Ishikawa (cell line): ENCODE measurements around the gene CD36.

Experiments used
- CEBPB ChIP-seq: IDR thresholded peaks from 2 replicates; pipeline ENCODE4 v1.6.1; 2012
- CREB1 ChIP-seq: IDR thresholded peaks from 2 replicates; pipeline ENCODE4 v1.6.1; 2012; ENCODE audit warnings: low read depth
- EGR1 ChIP-seq: IDR thresholded peaks from 2 replicates; pipeline ENCODE4 v1.6.1; 2012
- EP300 ChIP-seq: IDR thresholded peaks from 2 replicates; pipeline ENCODE4 v1.6.1; 2012; ENCODE audit warnings: borderline replicate concordance
- FOXM1 ChIP-seq: IDR thresholded peaks from 2 replicates; pipeline ENCODE4 v1.6.1; 2012; ENCODE audit warnings: low read depth, borderline replicate concordance
- MAX ChIP-seq: IDR thresholded peaks from 2 replicates; pipeline ENCODE4 v1.6.1; 2012
- NFIC ChIP-seq: IDR thresholded peaks from 2 replicates; pipeline ENCODE4 v1.6.1; 2012
- RAD21 ChIP-seq: IDR thresholded peaks from 2 replicates; pipeline ENCODE4 v1.6.1; 2012; ENCODE audit warnings: low read depth
- REST ChIP-seq: IDR thresholded peaks from 2 replicates; pipeline ENCODE4 v1.6.1; 2012; ENCODE audit warnings: low read depth, mild to moderate bottlenecking
- TAF1 ChIP-seq: IDR thresholded peaks from 2 replicates; pipeline ENCODE4 v1.6.1; 2012; ENCODE audit warnings: low read depth, mild to moderate bottlenecking
- TCF12 ChIP-seq: IDR thresholded peaks from 2 replicates; pipeline ENCODE4 v1.6.1; 2012; ENCODE audit warnings: low read depth
- TEAD4 ChIP-seq: IDR thresholded peaks from 2 replicates; pipeline ENCODE4 v1.6.1; 2012
- USF1 ChIP-seq: IDR thresholded peaks from 2 replicates; pipeline ENCODE4 v1.6.1; 2012
- YY1 ChIP-seq: IDR thresholded peaks from 2 replicates; pipeline ENCODE4 v1.6.1; 2012; ENCODE audit warnings: low read depth
- ZBTB7A ChIP-seq: IDR thresholded peaks from 2 replicates; pipeline ENCODE4 v1.6.1; 2012; ENCODE audit warnings: low read depth

Gene CD36

GRCh38 chr7:80699045-80699638 is 60.7 kb downstream of the CD36 start:
- TF ChIP-seq RAD21, result peak; percentile 93
- TF ChIP-seq USF1, result no peak
- TF ChIP-seq FOXM1, result no peak
- no peak for TF ChIP-seq ZBTB7A

GRCh38 chr7:80699721-80700256 is 61.3 kb downstream of the CD36 start:
- no peak for TF ChIP-seq REST
- TF ChIP-seq CREB1, result no peak
- TF ChIP-seq RAD21, result no peak
- TF ChIP-seq NFIC, result no peak
- no peak for TF ChIP-seq TCF12
- no peak for TF ChIP-seq MAX
- TF ChIP-seq CEBPB, result no peak
- TF ChIP-seq FOXM1, result no peak
- no peak for TF ChIP-seq YY1
- no peak for TF ChIP-seq TAF1
- no peak for TF ChIP-seq ZBTB7A
- TF ChIP-seq EGR1, result no peak
- TF ChIP-seq EP300, result no peak
- no peak for TF ChIP-seq TEAD4
- no peak for TF ChIP-seq USF1

- TF ChIP-seq FOXM1, result no peak
- no peak for TF ChIP-seq CREB1
- no peak for TF ChIP-seq ZBTB7A
Measured at GRCh38 chr7:80703272-80703671, 64.8 kb downstream of the CD36 start.

GRCh38 chr7:80705130-80705781 is 66.8 kb downstream of the CD36 start:
- TF ChIP-seq TCF12, result no peak
- no peak for TF ChIP-seq EP300
- TF ChIP-seq CEBPB, result no peak
- no peak for TF ChIP-seq FOXM1
- TF ChIP-seq ZBTB7A, result no peak
- TF ChIP-seq MAX, result no peak
- TF ChIP-seq TAF1, result no peak
- TF ChIP-seq REST, result no peak
- TF ChIP-seq RAD21, result no peak
- TF ChIP-seq NFIC, result no peak
- TF ChIP-seq USF1, result no peak
- TF ChIP-seq CREB1, result no peak
- no peak for TF ChIP-seq EGR1
- no peak for TF ChIP-seq YY1
- no peak for TF ChIP-seq TEAD4

- TF ChIP-seq RAD21 (no peak), TEAD4 (no peak), MAX (no peak), CREB1 (no peak), NFIC (no peak), YY1 (no peak), USF1 (no peak), EP300 (no peak), REST (no peak), TCF12 (no peak), TAF1 (no peak), FOXM1 (no peak)
Measured at GRCh38 chr7:80707318-80707717, 68.9 kb downstream of the CD36 start.
